ENCODE data around the gene RCHY1. TPM values are rescaled to one million over a fixed set of nuclear protein-coding genes. Genes with fewer than 3 reads are reported as not detected.
A peak's percentile ranks its signal among the peaks of the same experiment; 100 is the strongest.

RCHY1 gene
- total and polyA plus RNA-seq, 8 donors = 5.8 to 36.0 (median 15.6) TPM

DNA sequence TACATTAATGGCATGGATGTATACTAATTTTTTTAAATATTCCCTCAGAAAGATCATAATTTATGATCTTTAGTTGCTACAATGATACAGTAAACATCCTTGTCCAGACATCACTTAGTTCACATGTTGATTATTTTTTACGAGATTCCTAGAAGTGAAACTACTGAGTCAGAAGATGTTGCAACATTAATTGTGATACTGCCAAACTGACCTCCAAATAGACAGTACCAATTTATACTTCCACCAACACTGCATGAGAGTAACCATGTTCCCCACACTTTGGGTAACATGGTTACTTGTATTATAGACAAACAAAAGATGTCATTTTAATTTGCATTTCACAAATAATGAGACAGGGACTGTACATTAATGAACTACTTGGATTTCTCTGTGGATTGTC is 19.6 kb downstream of the RCHY1 start:
- TF ChIP-seq EP300 (IDR thresholded peaks at IDR 0.05) (no peak), POLR2AphosphoS5 (IDR thresholded peaks at IDR 0.05) (peak in 1 of 3 donors; percentile 31), POLR2A (IDR thresholded peaks at IDR 0.05) (no peak)
- TF ChIP-seq, protein P1, sequence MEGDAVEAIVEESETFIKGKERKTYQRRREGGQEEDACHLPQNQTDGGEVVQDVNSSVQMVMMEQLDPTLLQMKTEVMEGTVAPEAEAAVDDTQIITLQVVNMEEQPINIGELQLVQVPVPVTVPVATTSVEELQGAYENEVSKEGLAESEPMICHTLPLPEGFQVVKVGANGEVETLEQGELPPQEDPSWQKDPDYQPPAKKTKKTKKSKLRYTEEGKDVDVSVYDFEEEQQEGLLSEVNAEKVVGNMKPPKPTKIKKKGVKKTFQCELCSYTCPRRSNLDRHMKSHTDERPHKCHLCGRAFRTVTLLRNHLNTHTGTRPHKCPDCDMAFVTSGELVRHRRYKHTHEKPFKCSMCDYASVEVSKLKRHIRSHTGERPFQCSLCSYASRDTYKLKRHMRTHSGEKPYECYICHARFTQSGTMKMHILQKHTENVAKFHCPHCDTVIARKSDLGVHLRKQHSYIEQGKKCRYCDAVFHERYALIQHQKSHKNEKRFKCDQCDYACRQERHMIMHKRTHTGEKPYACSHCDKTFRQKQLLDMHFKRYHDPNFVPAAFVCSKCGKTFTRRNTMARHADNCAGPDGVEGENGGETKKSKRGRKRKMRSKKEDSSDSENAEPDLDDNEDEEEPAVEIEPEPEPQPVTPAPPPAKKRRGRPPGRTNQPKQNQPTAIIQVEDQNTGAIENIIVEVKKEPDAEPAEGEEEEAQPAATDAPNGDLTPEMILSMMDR (IDR thresholded peaks at IDR 0.05) = no peak

GRCh38 chr4:75490155-75490554 is 24.0 kb downstream of the RCHY1 start:
- Histone ChIP-seq H3K36me3 (peaks cover 10 to 77% (median 68%) of the 10 kb centered on the region in 4 donors), H3K4me1 (peaks cover 0 to 19% (median 3%) of the 10 kb centered on the region in 4 donors), H3K9me3 (no peaks in the 10 kb centered on the region), H3K27me3 (no peaks in the 10 kb centered on the region), H3K27ac (no peak overlapping the region), H3K4me3 (no peak overlapping the region)
- peak in 1 of 2 donors; percentile 56 for DNase-seq
- 62 to 73% (median 64%) methylated on average over 2 of the region's 2 CpGs for WGBS, 5 donors
- TF ChIP-seq EP300 (IDR thresholded peaks at IDR 0.05) (no peak), POLR2AphosphoS5 (IDR thresholded peaks at IDR 0.05) (no peak), POLR2A (IDR thresholded peaks at IDR 0.05) (no peak)
- TF ChIP-seq, protein P1 (IDR thresholded peaks at IDR 0.05) = peak in 1 of 7 experiments; percentile 13
- intact Hi-C loops (cut with DNase I; ENCODE audit: low total_unique reads) = no loop called here

More for the DNA sequence above, 19.6 kb downstream of the RCHY1 start:
- H3K36me3 ChIP-seq = peaks cover 8 to 66% (median 59%) of the 10 kb centered on the region in 4 donors
- peak overlapping the region in 1 of 5 donors; percentile 37 for H3K27ac ChIP-seq
- no peaks in the 10 kb centered on the region for H3K9me3 ChIP-seq
- DNase-seq = peak in 1 of 2 donors; percentile 6
- 7 to 53% (median 38%) methylated on average over 1 of the region's 1 CpG for WGBS, 5 donors
- intact Hi-C loops (cut with DNase I; ENCODE audit: low total_unique reads) = no loop called here
- no peak overlapping the region for H3K4me3 ChIP-seq
- no peaks in the 10 kb centered on the region for H3K27me3 ChIP-seq
- H3K4me1 ChIP-seq = peaks cover 0 to 33% (median 13%) of the 10 kb centered on the region in 4 donors

- Histone ChIP-seq H3K27ac (no peak overlapping the region), H3K4me3 (no peak overlapping the region), H3K27me3 (no peaks in the 10 kb centered on the region), H3K36me3 (peaks cover 21 to 80% (median 70%) of the 10 kb centered on the region in 4 donors), H3K9me3 (no peaks in the 10 kb centered on the region), H3K4me1 (peaks cover 0 to 7% (median 0%) of the 10 kb centered on the region in 4 donors)
- peak in 1 of 2 donors; percentile 12 for DNase-seq
- 80 to 88% (median 86%) methylated on average over 4 of the region's 4 CpGs for WGBS, 5 donors
- intact Hi-C loops (cut with DNase I; ENCODE audit: low total_unique reads) = no loop called here
- TF ChIP-seq EP300 (IDR thresholded peaks at IDR 0.05) (no peak), POLR2AphosphoS5 (IDR thresholded peaks at IDR 0.05) (no peak), POLR2A (IDR thresholded peaks at IDR 0.05) (no peak)
- TF ChIP-seq, protein P1 (IDR thresholded peaks at IDR 0.05) = no peak
Measured at GRCh38 chr4:75484190-75484589, 30.0 kb downstream of the RCHY1 start.

GRCh38 chr4:75477201-75477600 is 37.0 kb downstream of the RCHY1 start:
- H3K27me3 ChIP-seq = no peaks in the 10 kb centered on the region
- no peaks in the 10 kb centered on the region for H3K4me1 ChIP-seq
- H3K9me3 ChIP-seq = no peaks in the 10 kb centered on the region
- no peak for TF ChIP-seq POLR2AphosphoS5 (IDR thresholded peaks at IDR 0.05)
- intact Hi-C loops (cut with DNase I; ENCODE audit: low total_unique reads) = no loop called here
- H3K36me3 ChIP-seq = peaks cover 17 to 56% (median 38%) of the 10 kb centered on the region in 4 donors
- no peak overlapping the region for H3K27ac ChIP-seq
- WGBS, 5 donors = 96 to 98% (median 97%) methylated on average over 3 of the region's 3 CpGs
- H3K4me3 ChIP-seq = no peak overlapping the region
- DNase-seq = no peak

GRCh38 chr4:75470738-75471137 is 43.5 kb downstream of the RCHY1 start:
- Histone ChIP-seq H3K9me3 (no peaks in the 10 kb centered on the region), H3K4me3 (no peak overlapping the region), H3K36me3 (no peaks in the 10 kb centered on the region), H3K27ac (no peak overlapping the region), H3K4me1 (no peaks in the 10 kb centered on the region), H3K27me3 (no peaks in the 10 kb centered on the region)
- WGBS, 5 donors = 90 to 94% (median 91%) methylated on average over 1 of the region's 1 CpG
- intact Hi-C loops (cut with DNase I; ENCODE audit: low total_unique reads) = no loop called here
- no peak for TF ChIP-seq EP300 (IDR thresholded peaks at IDR 0.05)
- TF ChIP-seq, protein P1 (IDR thresholded peaks at IDR 0.05) = no peak
- no peak for TF ChIP-seq POLR2AphosphoS5 (IDR thresholded peaks at IDR 0.05)
- TF ChIP-seq POLR2A (IDR thresholded peaks at IDR 0.05) = no peak
- DNase-seq = no peak
